ENCODE measurements around the gene ARHGAP42.

GRCh38 chr11:100800202-100800601, 113.1 kb downstream of the ARHGAP42 start:
- TF ChIP-seq CTCF (IDR thresholded peaks at IDR 0.05): no peak
- no peak for TF ChIP-seq POLR2AphosphoS5 (IDR thresholded peaks at IDR 0.05; ENCODE audit: low read depth, low read length)
- no peak for TF ChIP-seq REST (IDR thresholded peaks at IDR 0.05; ENCODE audit: insufficient read depth in 1 of 2, low read depth in 2 of 2, low read length in 1 of 2)
- no peak for TF ChIP-seq TCF7L2 (IDR thresholded peaks at IDR 0.05; ENCODE audit: low read depth, low read length)

Measured in Panc1 (cell line).